ENCODE measurements around the gene ACAN.

Gene ACAN

GRCh38 chr15:88897142-88897455 is 93.9 kb downstream of the ACAN start:
- no peak for TF ChIP-seq CTCF (IDR thresholded peaks at IDR 0.05; ENCODE audit: insufficient read depth, low read depth, low read length, missing control alignments)
- H3K4me3 ChIP-seq (ENCODE audit: low read length) = no peak overlapping the region
- no peak for DNase-seq (ENCODE audit: low read depth)

GRCh38 chr15:88897456-88898194 is 94.4 kb downstream of the ACAN start:
- TF ChIP-seq CTCF (IDR thresholded peaks at IDR 0.05; ENCODE audit: insufficient read depth, low read depth, low read length, missing control alignments) = peak; percentile 66
- no peak overlapping the region for H3K4me3 ChIP-seq (ENCODE audit: low read length)
- peak; percentile 86 for DNase-seq (ENCODE audit: low read depth)

GRCh38 chr15:88898736-88899135 is 95.5 kb downstream of the ACAN start:
- H3K4me3 ChIP-seq (ENCODE audit: low read length) = no peak overlapping the region
- TF ChIP-seq CTCF (IDR thresholded peaks at IDR 0.05; ENCODE audit: insufficient read depth, low read depth, low read length, missing control alignments) = no peak

GRCh38 chr15:88899251-88899650 is 96.0 kb downstream of the ACAN start:
- no peak overlapping the region for H3K4me3 ChIP-seq (ENCODE audit: low read length)
- TF ChIP-seq CTCF (IDR thresholded peaks at IDR 0.05; ENCODE audit: insufficient read depth, low read depth, low read length, missing control alignments) = no peak
- DNase-seq (ENCODE audit: low read depth) = no peak

More at GRCh38 chr15:88898736-88899135, 95.5 kb downstream of the ACAN start:
- no peak for DNase-seq (ENCODE audit: low read depth)

- TF ChIP-seq CTCF (IDR thresholded peaks at IDR 0.05; ENCODE audit: insufficient read depth, low read depth, low read length, missing control alignments) = no peak
- DNase-seq (ENCODE audit: low read depth) = peak; percentile 76
These were observed 97.2 kb downstream of the ACAN start for GRCh38 chr15:88900309-88900981.

GRCh38 chr15:88900982-88901418 is 97.8 kb downstream of the ACAN start:
- H3K4me3 ChIP-seq (ENCODE audit: low read length) = no peak overlapping the region
- DNase-seq (ENCODE audit: low read depth) = no peak
- no peak for TF ChIP-seq CTCF (IDR thresholded peaks at IDR 0.05; ENCODE audit: insufficient read depth, low read depth, low read length, missing control alignments)

More at GRCh38 chr15:88900309-88900981, 97.2 kb downstream of the ACAN start:
- H3K4me3 ChIP-seq (ENCODE audit: low read length) = no peak overlapping the region

All from epithelial cell of esophagus (primary cell).